Glutamatergic neuron (in vitro differentiated cells): ENCODE measurements around the gene NPVF. TPM values are rescaled to one million over a fixed set of nuclear protein-coding genes. Genes with fewer than 3 reads are reported as not detected.

Source experiments
- DNase-seq: peaks from one replicate; pipeline ENCODE4 v3.0.0; 2022
- H3K27ac Mint-ChIP-seq: one replicate; pipeline ENCODE4 v1.8.0; 2020; ENCODE audit warnings: mild to moderate bottlenecking, mixed read lengths, inconsistent platforms; ENCODE audit not compliant: unreplicated experiment
- H3K27me3 Mint-ChIP-seq: one replicate; pipeline ENCODE4 v1.8.0; 2020; ENCODE audit warnings: mild to moderate bottlenecking, moderate library complexity, mixed read lengths, inconsistent platforms; ENCODE audit not compliant: unreplicated experiment
- H3K36me3 Mint-ChIP-seq: one replicate; pipeline ENCODE4 v1.8.0; 2020; ENCODE audit warnings: mild to moderate bottlenecking, mixed read lengths, inconsistent platforms; ENCODE audit not compliant: unreplicated experiment
- H3K4me1 Mint-ChIP-seq: one replicate; pipeline ENCODE4 v1.8.0; 2020; ENCODE audit warnings: mild to moderate bottlenecking, low read depth, mixed read lengths, inconsistent platforms; ENCODE audit not compliant: unreplicated experiment
- H3K4me3 Mint-ChIP-seq: one replicate; pipeline ENCODE4 v1.8.0; 2020; ENCODE audit warnings: mild to moderate bottlenecking, mixed read lengths, inconsistent platforms; ENCODE audit not compliant: unreplicated experiment
- H3K9me3 Mint-ChIP-seq: one replicate; pipeline ENCODE4 v1.8.0; 2020; ENCODE audit warnings: mild to moderate bottlenecking, moderate library complexity, mixed read lengths, inconsistent platforms; ENCODE audit not compliant: unreplicated experiment
- CTCF ChIP-seq: fragments of 200-600 bp; sonication (generic); IDR thresholded peaks from one replicate; pipeline ENCODE4 v1.5.0; 2021; ENCODE audit not compliant: partially characterized antibody, unreplicated experiment
- total RNA-seq: library from RNA; stranded (reverse); fragmentation: NEBNext Ultra II Directional; extraction: Animal tissue kit (Norgen Biotek cat#: 25700); gene quantifications from one replicate; pipeline ENCODE4 v1.2.1, GENCODE V29; 2021; ENCODE audit not compliant: unreplicated experiment

NPVF gene
- total RNA-seq, 1 donor from 2014 or later: not detected

GRCh38 chr7:25238066-25238725, 9.9 kb upstream of the NPVF start:
- Mint-ChIP-seq H3K27me3 (no peaks in the 10 kb centered on the region), H3K27ac (no peak overlapping the region), H3K4me1 (peaks cover 3% of the 10 kb centered on the region), H3K9me3 (no peaks in the 10 kb centered on the region), H3K4me3 (no peak overlapping the region), H3K36me3 (no peaks in the 10 kb centered on the region)
- TF ChIP-seq CTCF: no peak
- no peak for DNase-seq

- H3K36me3 Mint-ChIP-seq: no peaks in the 10 kb centered on the region
- no peak for DNase-seq
- H3K4me1 Mint-ChIP-seq: peaks cover 2% of the 10 kb centered on the region
- no peak overlapping the region for H3K27ac Mint-ChIP-seq
- TF ChIP-seq CTCF: no peak
- no peak overlapping the region for H3K4me3 Mint-ChIP-seq
- H3K9me3 Mint-ChIP-seq: no peaks in the 10 kb centered on the region
- H3K27me3 Mint-ChIP-seq: no peaks in the 10 kb centered on the region
Observed at GRCh38 chr7:25235471-25235870, 7.2 kb upstream of the NPVF start.

GRCh38 chr7:25234336-25234735, 6.0 kb upstream of the NPVF start:
- Mint-ChIP-seq H3K4me3 (no peak overlapping the region), H3K4me1 (no peaks in the 10 kb centered on the region), H3K36me3 (no peaks in the 10 kb centered on the region), H3K27me3 (peaks cover 2% of the 10 kb centered on the region), H3K27ac (no peak overlapping the region), H3K9me3 (no peaks in the 10 kb centered on the region)
- DNase-seq: no peak
- TF ChIP-seq CTCF: no peak

GRCh38 chr7:25223206-25223605, 5.1 kb downstream of the NPVF start:
- H3K4me1 Mint-ChIP-seq: no peaks in the 10 kb centered on the region
- H3K4me3 Mint-ChIP-seq: no peak overlapping the region
- no peak for TF ChIP-seq CTCF
- no peak for DNase-seq
- no peaks in the 10 kb centered on the region for H3K9me3 Mint-ChIP-seq
- peaks cover 5% of the 10 kb centered on the region for H3K36me3 Mint-ChIP-seq
- no peak overlapping the region for H3K27ac Mint-ChIP-seq
- no peaks in the 10 kb centered on the region for H3K27me3 Mint-ChIP-seq

- H3K27ac Mint-ChIP-seq: no peak overlapping the region
- H3K9me3 Mint-ChIP-seq: no peaks in the 10 kb centered on the region
- H3K4me1 Mint-ChIP-seq: no peaks in the 10 kb centered on the region
- peaks cover 5% of the 10 kb centered on the region for H3K36me3 Mint-ChIP-seq
- no peak for TF ChIP-seq CTCF
- no peak overlapping the region for H3K4me3 Mint-ChIP-seq
- no peak for DNase-seq
- no peaks in the 10 kb centered on the region for H3K27me3 Mint-ChIP-seq
Observed at GRCh38 chr7:25222666-25223065, 5.6 kb downstream of the NPVF start.
